IMR-90 (cell line): ENCODE data around the gene LONP2. TPM values are rescaled to one million over a fixed set of nuclear protein-coding genes. Genes with fewer than 3 reads are reported as not detected.

Source experiments
- ATAC-seq: fragments of 200-7000 bp; cut with Tn5 transposase; 2 replicates; pipeline ENCODE4 v1.9.1; 2020; ENCODE audit warnings: low read depth, mild to moderate bottlenecking, moderate library complexity
- BruUV-seq: library from RNA; stranded (reverse); fragments of 400-500 nt; replicated peaks from 2 replicates; lab custom pipeline; 2021; lab: Mats Ljungman, UMichigan
- CTCF ChIA-PET: fragments of 300-600 bp; formaldehyde crosslinking; extraction: SDS; loops from one replicate; lab custom pipeline; 2021; ENCODE audit warnings: antibody characterized with exemption; lab: Yijun Ruan, JAX
- POLR2A ChIA-PET: fragments of 300-600 bp; sonication (Branson Sonifier 250); formaldehyde crosslinking; loops from one replicate; lab custom pipeline; 2022; ENCODE audit warnings: antibody characterized with exemption; ENCODE audit not compliant: unreplicated experiment; lab: Charles Lee
- DNase-seq: peaks from one replicate; pipeline ENCODE4 v3.0.0; 2013
- H2AFZ ChIP-seq: replicated peaks from 2 replicates; pipeline ENCODE3; 2013; ENCODE audit warnings: low read length, mild to moderate bottlenecking; ENCODE audit not compliant: poor library complexity
- H2AK5ac ChIP-seq: 2 replicates; pipeline ENCODE4 v1.6.1; 2013; ENCODE audit warnings: low read depth, low read length, inconsistent platforms
- H2AK9ac ChIP-seq: replicated peaks from 2 replicates; pipeline ENCODE3; 2013; ENCODE audit warnings: mild to moderate bottlenecking, low read depth, low read length, moderate library complexity; ENCODE audit not compliant: poor library complexity
- H2BK120ac ChIP-seq: 2 replicates; pipeline ENCODE4 v1.6.1; 2013; ENCODE audit warnings: low read depth, low read length, inconsistent platforms
- H2BK15ac ChIP-seq: 3 replicates; pipeline ENCODE4 v1.6.1; 2013; ENCODE audit warnings: low read depth, low read length, inconsistent platforms
- H2BK20ac ChIP-seq: 2 replicates; pipeline ENCODE4 v1.6.1; 2013; ENCODE audit warnings: low read depth, mild to moderate bottlenecking, inconsistent platforms, low read length, moderate library complexity
- H2BK5ac ChIP-seq: 2 replicates; pipeline ENCODE4 v1.6.1; 2013; ENCODE audit warnings: mild to moderate bottlenecking, low read depth, low read length, inconsistent platforms; ENCODE audit not compliant: poor library complexity, severe bottlenecking
- H3K14ac ChIP-seq: replicated peaks from 2 replicates; pipeline ENCODE4 v1.6.1; 2013; ENCODE audit warnings: low read depth, low read length, inconsistent platforms
- H3K18ac ChIP-seq: 2 replicates; pipeline ENCODE4 v1.6.1; 2013; ENCODE audit warnings: low read depth, low read length, control low read depth
- H3K23ac ChIP-seq: 2 replicates; pipeline ENCODE4 v1.6.1; 2013; ENCODE audit warnings: low read depth, low read length, inconsistent platforms
- H3K27ac ChIP-seq: 2 replicates; pipeline ENCODE4 v1.5.1; 2013; ENCODE audit warnings: mild to moderate bottlenecking, control low read depth, low read length; ENCODE audit not compliant: insufficient read depth
- H3K27me3 ChIP-seq: 2 replicates; pipeline ENCODE4 v1.6.1; 2013; ENCODE audit warnings: low read length; ENCODE audit not compliant: control insufficient read depth, insufficient read depth
- H3K36me3 ChIP-seq: 2 replicates; pipeline ENCODE4 v1.6.1; 2013; ENCODE audit warnings: low read length, mixed read lengths; ENCODE audit not compliant: control insufficient read depth, insufficient read depth
- H3K4ac ChIP-seq: 2 replicates; pipeline ENCODE4 v1.6.1; 2013; ENCODE audit warnings: low read depth, low read length, inconsistent platforms
- H3K4me1 ChIP-seq: 2 replicates; pipeline ENCODE4 v1.6.1; 2013; ENCODE audit warnings: low read length, mixed read lengths; ENCODE audit not compliant: control insufficient read depth, insufficient read depth
- H3K4me2 ChIP-seq: 2 replicates; pipeline ENCODE4 v1.6.1; 2013; ENCODE audit warnings: low read depth, mild to moderate bottlenecking, control low read depth, low read length, moderate library complexity
- H3K4me3 ChIP-seq: 2 replicates; pipeline ENCODE4 v1.5.1; 2013; ENCODE audit warnings: low read depth, mild to moderate bottlenecking, control low read depth, low read length, moderate library complexity; ENCODE audit not compliant: insufficient read depth
- H3K56ac ChIP-seq: 2 replicates; pipeline ENCODE4 v1.6.1; 2013; ENCODE audit warnings: low read length, inconsistent platforms; ENCODE audit not compliant: insufficient read depth; ENCODE audit errors: extremely low read depth
- H3K79me1 ChIP-seq, 2 experiments: 2 replicates each; pipeline ENCODE4 v1.6.1; 2013; ENCODE audit warnings: low read length in 2 of 2, inconsistent platforms in 1 of 2, low read depth in 1 of 2
- H3K9ac ChIP-seq: 2 replicates; pipeline ENCODE4 v1.6.1; 2013; ENCODE audit warnings: low read depth, low read length, control low read depth
- H3K9me1 ChIP-seq: 2 replicates; pipeline ENCODE4 v1.6.1; 2013; ENCODE audit warnings: low read length, inconsistent platforms; ENCODE audit not compliant: insufficient read depth
- H3K9me3 ChIP-seq: 2 replicates; pipeline ENCODE4 v1.6.1; 2013; ENCODE audit warnings: low read length; ENCODE audit not compliant: control insufficient read depth, insufficient read depth
- H4K20me1 ChIP-seq: 2 replicates; pipeline ENCODE4 v1.6.1; 2013; ENCODE audit warnings: low read length, inconsistent platforms; ENCODE audit not compliant: insufficient read depth
- H4K5ac ChIP-seq: 2 replicates; pipeline ENCODE4 v1.6.1; 2013; ENCODE audit warnings: mild to moderate bottlenecking, low read depth, low read length, control low read depth
- H4K8ac ChIP-seq, 2 experiments: 2 replicates each; pipeline ENCODE4 v1.6.1; 2013; ENCODE audit warnings: low read depth in 2 of 2, low read length in 2 of 2, control low read depth in 1 of 2, inconsistent platforms in 1 of 2
- H4K91ac ChIP-seq: 2 replicates; pipeline ENCODE4 v1.6.1; 2013; ENCODE audit warnings: low read depth, low read length, inconsistent platforms; ENCODE audit not compliant: insufficient read depth
- MAZ ChIP-seq: IDR thresholded peaks from 2 replicates; pipeline ENCODE4 v1.6.1; 2012; ENCODE audit warnings: low read depth, mild to moderate bottlenecking, low read length, improper control_type of control experiment, moderate library complexity, borderline replicate concordance
- MXI1 ChIP-seq: IDR thresholded peaks from 2 replicates; pipeline ENCODE4 v1.6.1; 2012; ENCODE audit warnings: low read depth, mild to moderate bottlenecking, low read length, moderate library complexity, borderline replicate concordance
- WGBS, 2 experiments: methylation state at CpG; one replicate each; pipeline versions ENCODE4 v1.1.5 to v1.1.7; 2013; ENCODE audit warnings: missing lambda C conversion rate in 2 of 2; ENCODE audit not compliant: insufficient read length in 1 of 2; ENCODE audit errors: extremely low coverage in 2 of 2; 5-methylcytosine and 5-hydroxymethylcytosine counted together
- dilution Hi-C: fragments of 300-500 bp; cut with HindIII; formaldehyde crosslinking; loops from one replicate; pipeline ENCODE4 v1.14.3; 2018; ENCODE audit warnings: low sequenced_read_pairs; ENCODE audit not compliant: unreplicated experiment
- in situ Hi-C: fragments of 300-500 bp; cut with MboI; formaldehyde crosslinking; loops from 3 replicates; pipeline ENCODE4 v1.14.3; 2019; ENCODE audit warnings: low sequenced_read_pairs, inconsistent platforms, mixed read lengths
- intact Hi-C: fragments of 100-400 bp; cut with micrococcal nuclease; formaldehyde crosslinking; loops from 2 replicates; pipeline ENCODE4 v1.10.0; 2022
- polyA plus RNA-seq, 3 experiments: library from polyadenylated mRNA; depleted of rRNA; stranded (reverse); fragments of >200 nt; gene quantifications; 2 replicates each; pipeline ENCODE4 v1.2.3, GENCODE V29; 2012; ENCODE audit warnings: low replicate concordance in 1 of 3
- total RNA-seq: library from RNA; depleted of rRNA; stranded (reverse); fragments of >200 nt; gene quantifications from 2 replicates; pipeline ENCODE4 v1.2.3, GENCODE V29; 2012
- TF ChIP-seq, protein P1 (sequence below): conservative IDR thresholded peaks from 2 replicates; pipeline ENCODE4 v1.5.1; 2012; ENCODE audit warnings: mild to moderate bottlenecking, low read depth, low read length, improper control_type of control experiment
- TF ChIP-seq, protein P2 (sequence below): fragments of 150-350 bp; IDR thresholded peaks from 2 replicates; pipeline ENCODE4 v1.6.1; 2017; ENCODE audit warnings: mild to moderate bottlenecking, antibody characterized with exemption, low read length, low read depth

The LONP2 gene
- total and polyA plus RNA-seq, 2 of the 4 experiments (the other 2 are of a cell fraction) = 31.5 to 90.9 TPM

DNA sequence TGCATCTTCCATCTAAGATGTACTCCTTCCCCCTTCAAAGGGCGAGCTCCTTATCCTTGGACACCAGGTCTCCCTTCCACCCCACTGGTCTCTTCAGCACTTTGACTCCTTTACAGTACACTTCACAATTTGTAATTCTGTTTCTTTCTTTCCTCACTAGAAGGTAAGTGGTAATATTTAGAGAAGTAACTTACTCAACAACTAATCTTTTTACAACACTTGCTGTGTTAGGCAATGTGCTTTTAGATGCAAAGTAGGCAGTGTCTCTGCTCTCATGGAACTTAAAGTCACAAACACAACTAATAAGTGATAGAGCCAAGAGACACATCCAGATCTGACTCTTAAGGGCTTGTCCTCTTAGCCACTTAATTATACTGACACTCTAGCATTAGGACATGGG, 134.7 kb downstream of the LONP2 start:
- Histone ChIP-seq H2AFZ (no peak overlapping the region), H3K14ac (no peak overlapping the region; the same call in 1 of the 2 replicates), H4K5ac (no peak overlapping the region), H3K9me3 (no peaks in the 10 kb centered on the region), H3K79me1 (peaks cover under 1 to 61% of the 10 kb centered on the region in 2 experiments; a peak in 3 of 4 replicates), H3K18ac (no peak overlapping the region), H3K4me3 (no peak overlapping the region), H2BK15ac (no peak overlapping the region), H3K4me1 (peaks cover 13% of the 10 kb centered on the region), H3K9ac (no peak overlapping the region), H3K36me3 (no peaks in the 10 kb centered on the region), H2AK5ac (peak overlapping the region; percentile 43; the same call in 1 of the 2 replicates), H2BK120ac (no peak overlapping the region), H3K4me2 (peak overlapping the region; percentile 52; the same call in 1 of the 2 replicates), H2AK9ac (no peak overlapping the region), H4K8ac (no peak overlapping the region), H3K9me1 (peaks cover 15% of the 10 kb centered on the region), H4K91ac (no peak overlapping the region), H2BK20ac (no peak overlapping the region), H3K56ac (no peak overlapping the region), H3K27ac (peak overlapping the region; percentile 44; the same call in 1 of the 2 replicates), H2BK5ac (no peak overlapping the region), H3K27me3 (no peaks in the 10 kb centered on the region), H3K4ac (no peak overlapping the region), H3K23ac (no peak overlapping the region), H4K20me1 (peaks cover 77% of the 10 kb centered on the region)
- 100% methylated on average over 1 of the region's 1 CpG; no CpG with 5 or more reads in 1 of the 2 experiments for WGBS, 2 experiments
- ChIA-PET POLR2A (no interaction called here), CTCF (no interaction called here)
- intact Hi-C loops (loop anchor here (5.0 kb wide), 1 partner anchor 178 kb away; no protein-coding TSS in a partner anchor), dilution Hi-C loops (no loop called here), in situ Hi-C loops (no loop called here)
- TF ChIP-seq MAZ (no peak), MXI1 (no peak)
- TF ChIP-seq, protein P1, sequence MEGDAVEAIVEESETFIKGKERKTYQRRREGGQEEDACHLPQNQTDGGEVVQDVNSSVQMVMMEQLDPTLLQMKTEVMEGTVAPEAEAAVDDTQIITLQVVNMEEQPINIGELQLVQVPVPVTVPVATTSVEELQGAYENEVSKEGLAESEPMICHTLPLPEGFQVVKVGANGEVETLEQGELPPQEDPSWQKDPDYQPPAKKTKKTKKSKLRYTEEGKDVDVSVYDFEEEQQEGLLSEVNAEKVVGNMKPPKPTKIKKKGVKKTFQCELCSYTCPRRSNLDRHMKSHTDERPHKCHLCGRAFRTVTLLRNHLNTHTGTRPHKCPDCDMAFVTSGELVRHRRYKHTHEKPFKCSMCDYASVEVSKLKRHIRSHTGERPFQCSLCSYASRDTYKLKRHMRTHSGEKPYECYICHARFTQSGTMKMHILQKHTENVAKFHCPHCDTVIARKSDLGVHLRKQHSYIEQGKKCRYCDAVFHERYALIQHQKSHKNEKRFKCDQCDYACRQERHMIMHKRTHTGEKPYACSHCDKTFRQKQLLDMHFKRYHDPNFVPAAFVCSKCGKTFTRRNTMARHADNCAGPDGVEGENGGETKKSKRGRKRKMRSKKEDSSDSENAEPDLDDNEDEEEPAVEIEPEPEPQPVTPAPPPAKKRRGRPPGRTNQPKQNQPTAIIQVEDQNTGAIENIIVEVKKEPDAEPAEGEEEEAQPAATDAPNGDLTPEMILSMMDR = no peak
- TF ChIP-seq, protein P2, sequence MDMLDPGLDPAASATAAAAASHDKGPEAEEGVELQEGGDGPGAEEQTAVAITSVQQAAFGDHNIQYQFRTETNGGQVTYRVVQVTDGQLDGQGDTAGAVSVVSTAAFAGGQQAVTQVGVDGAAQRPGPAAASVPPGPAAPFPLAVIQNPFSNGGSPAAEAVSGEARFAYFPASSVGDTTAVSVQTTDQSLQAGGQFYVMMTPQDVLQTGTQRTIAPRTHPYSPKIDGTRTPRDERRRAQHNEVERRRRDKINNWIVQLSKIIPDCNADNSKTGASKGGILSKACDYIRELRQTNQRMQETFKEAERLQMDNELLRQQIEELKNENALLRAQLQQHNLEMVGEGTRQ = no peak
- BruUV-seq = no TSS peak
- DNase-seq = no peak
- ATAC-seq = no peak
